Mucosa of rectum (tissue), 2 donors: ENCODE data around the gene GPX8.

Experiments used
- H3K27ac ChIP-seq, 2 donors: one replicate each; pipeline ENCODE4 v1.7.0; 2013; ENCODE audit warnings: inconsistent platforms in 2 of 2, low read depth in 2 of 2, low read length in 2 of 2
- H3K27me3 ChIP-seq, 2 donors: one replicate each; pipeline ENCODE4 v1.7.0; 2013; ENCODE audit warnings: low read length in 2 of 2; ENCODE audit not compliant: control insufficient read depth in 2 of 2, insufficient read depth in 2 of 2
- H3K36me3 ChIP-seq, 2 donors: one replicate each; pipeline ENCODE4 v1.7.0; 2013; ENCODE audit warnings: low read length in 2 of 2; ENCODE audit not compliant: control insufficient read depth in 2 of 2, insufficient read depth in 2 of 2
- H3K4me1 ChIP-seq, 2 donors: one replicate each; pipeline ENCODE4 v1.7.0; 2013; ENCODE audit warnings: low read length in 2 of 2, mild to moderate bottlenecking in 1 of 2; ENCODE audit not compliant: control insufficient read depth in 2 of 2, insufficient read depth in 2 of 2
- H3K4me3 ChIP-seq, 2 donors: one replicate each; pipeline ENCODE4 v1.7.0; 2013; ENCODE audit warnings: low read length in 2 of 2
- H3K9ac ChIP-seq, 2 donors: one replicate each; pipeline ENCODE4 v1.7.0; 2013; ENCODE audit warnings: low read length in 2 of 2, low read depth in 1 of 2, mild to moderate bottlenecking in 1 of 2
- H3K9me3 ChIP-seq, 2 donors: one replicate each; pipeline ENCODE4 v1.7.0; 2013; ENCODE audit warnings: low read length in 2 of 2; ENCODE audit not compliant: control insufficient read depth in 2 of 2
- donor health status: healthy.
- donor health status: Normal muscosa, but diverticular disease.

Gene GPX8

DNA sequence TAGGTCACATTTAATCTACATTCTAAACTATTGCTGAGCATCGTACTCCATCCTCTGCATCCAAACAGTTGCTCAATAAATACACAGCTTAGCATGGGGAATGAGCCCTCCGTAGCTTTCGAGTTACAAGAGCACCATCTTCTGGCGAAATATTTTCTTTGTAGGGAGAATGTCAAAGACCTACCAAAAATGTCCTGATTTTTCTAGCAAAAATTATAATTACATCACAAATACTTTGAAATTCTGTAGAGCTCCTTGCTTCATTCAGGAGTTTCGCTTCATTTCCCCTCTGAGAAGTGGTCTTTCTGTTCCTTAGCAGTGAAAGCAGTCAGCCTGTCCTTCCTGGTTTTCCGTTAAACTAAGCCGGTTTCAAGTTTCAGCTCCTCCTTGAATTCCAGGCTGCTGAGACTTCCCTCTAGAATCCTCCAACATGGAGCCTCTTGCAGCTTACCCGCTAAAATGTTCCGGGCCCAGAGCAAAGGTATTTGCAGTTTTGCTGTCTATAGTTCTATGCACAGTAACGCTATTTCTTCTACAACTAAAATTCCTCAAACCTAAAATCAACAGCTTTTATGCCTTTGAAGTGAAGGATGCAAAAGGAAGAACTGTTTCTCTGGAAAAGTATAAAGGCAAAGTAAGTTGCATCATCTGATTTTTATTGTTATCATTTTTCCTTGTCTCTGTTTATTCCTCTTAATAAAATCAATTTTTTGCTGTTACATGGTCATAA is at the start of gene GPX8:
TSS of gene GPX8 (plus strand) at position 409 of the 730 bp plus-strand sequence. CDS start at position 431, 22 bp downstream.
- Histone ChIP-seq H3K9me3 (no peaks in the 10 kb centered on the region), H3K4me3 (peak within 1 kb of the TSS; percentile 31 to 71), H3K36me3 (no peaks in the 10 kb centered on the region), H3K4me1 (no peaks in the 10 kb centered on the region), H3K9ac (peak within 1 kb of the TSS in 1 of 2 donors; percentile 43), H3K27me3 (no peaks in the 10 kb centered on the region), H3K27ac (peak within 1 kb of the TSS in 1 of 2 donors; percentile 57)

GRCh38 chr5:55110217-55110616 is 49.8 kb upstream of the GPX8 start:
- no peaks in the 10 kb centered on the region for H3K4me1 ChIP-seq
- no peak overlapping the region for H3K4me3 ChIP-seq
- no peaks in the 10 kb centered on the region for H3K27me3 ChIP-seq
- H3K27ac ChIP-seq: no peak overlapping the region
- no peaks in the 10 kb centered on the region for H3K9me3 ChIP-seq
- no peaks in the 10 kb centered on the region for H3K36me3 ChIP-seq
- no peak overlapping the region for H3K9ac ChIP-seq

- Histone ChIP-seq H3K4me3 (no peak overlapping the region), H3K4me1 (no peaks in the 10 kb centered on the region), H3K27me3 (no peaks in the 10 kb centered on the region), H3K36me3 (no peaks in the 10 kb centered on the region), H3K9ac (no peak overlapping the region), H3K9me3 (no peaks in the 10 kb centered on the region), H3K27ac (no peak overlapping the region)
Measured at GRCh38 chr5:55113327-55113726, 46.6 kb upstream of the GPX8 start.

GRCh38 chr5:55114061-55114460 is 45.9 kb upstream of the GPX8 start:
- H3K27ac ChIP-seq: no peak overlapping the region
- H3K36me3 ChIP-seq: no peaks in the 10 kb centered on the region
- H3K4me1 ChIP-seq: no peaks in the 10 kb centered on the region
- no peaks in the 10 kb centered on the region for H3K9me3 ChIP-seq
- no peak overlapping the region for H3K9ac ChIP-seq
- no peaks in the 10 kb centered on the region for H3K27me3 ChIP-seq
- H3K4me3 ChIP-seq: no peak overlapping the region

GRCh38 chr5:55123365-55123764 is 36.6 kb upstream of the GPX8 start:
- H3K9me3 ChIP-seq: no peaks in the 10 kb centered on the region
- H3K9ac ChIP-seq: no peak overlapping the region
- no peaks in the 10 kb centered on the region for H3K36me3 ChIP-seq
- H3K27me3 ChIP-seq: no peaks in the 10 kb centered on the region
- no peaks in the 10 kb centered on the region for H3K4me1 ChIP-seq
- no peak overlapping the region for H3K4me3 ChIP-seq
- H3K27ac ChIP-seq: no peak overlapping the region

DNA sequence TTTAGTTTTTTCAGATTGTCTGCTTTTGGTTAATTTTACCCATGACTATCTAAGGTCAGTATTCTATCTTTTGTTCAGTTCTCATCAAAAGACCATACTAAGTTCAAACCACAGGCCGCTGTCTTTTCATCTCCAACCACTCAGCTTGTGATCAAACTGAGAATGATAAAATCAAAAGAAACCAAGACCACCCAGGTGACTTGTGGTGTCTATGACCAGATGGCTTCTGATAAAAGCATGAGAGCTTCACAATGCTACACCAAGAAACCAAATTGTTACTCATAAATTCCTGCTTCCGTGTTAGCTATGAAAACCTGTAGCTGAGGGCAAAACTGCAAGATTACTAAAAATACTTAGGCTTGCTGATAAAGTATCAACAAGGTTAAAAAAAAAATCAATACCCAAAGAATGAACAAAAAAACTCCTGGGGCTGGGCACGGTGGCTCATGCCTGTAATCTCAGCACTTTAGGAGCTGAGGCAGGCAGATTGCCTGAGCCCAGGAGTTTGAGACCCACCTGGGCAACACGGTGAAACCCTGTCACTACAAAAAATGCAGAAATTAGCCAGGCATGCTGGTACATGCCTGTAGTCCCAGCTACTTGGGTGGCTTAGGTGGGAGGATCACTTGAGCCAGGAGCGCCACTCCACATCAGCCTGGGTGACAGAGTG is 25.8 kb upstream of the GPX8 start:
- Histone ChIP-seq H3K9me3 (no peaks in the 10 kb centered on the region), H3K27ac (no peak overlapping the region), H3K9ac (no peak overlapping the region), H3K4me1 (no peaks in the 10 kb centered on the region), H3K4me3 (no peak overlapping the region), H3K36me3 (no peaks in the 10 kb centered on the region), H3K27me3 (peaks cover 0 to 3% of the 10 kb centered on the region in 2 donors)

DNA sequence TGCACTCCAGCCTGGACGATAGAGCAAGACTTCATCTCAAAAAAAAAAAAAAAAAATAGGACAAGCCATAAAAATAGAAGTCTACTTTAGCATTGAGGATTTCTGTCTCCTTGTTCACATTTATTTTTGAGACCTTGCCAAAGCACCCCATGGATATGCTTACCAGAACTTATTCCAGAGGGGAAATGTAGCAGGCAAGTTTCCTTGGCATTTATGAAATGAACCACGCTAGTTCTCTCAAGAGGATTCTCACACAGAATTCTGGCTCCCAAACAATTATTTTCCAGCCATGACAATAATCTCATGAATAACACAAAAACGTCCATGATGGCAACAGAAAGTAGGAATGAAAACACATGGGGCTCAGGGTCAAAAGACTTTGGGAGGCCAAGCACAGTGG is 23.4 kb upstream of the GPX8 start:
- Histone ChIP-seq H3K36me3 (no peaks in the 10 kb centered on the region), H3K27me3 (peaks cover 3 to 6% of the 10 kb centered on the region in 2 donors), H3K9me3 (no peaks in the 10 kb centered on the region), H3K4me1 (no peaks in the 10 kb centered on the region), H3K9ac (no peak overlapping the region), H3K4me3 (no peak overlapping the region), H3K27ac (no peak overlapping the region)

DNA sequence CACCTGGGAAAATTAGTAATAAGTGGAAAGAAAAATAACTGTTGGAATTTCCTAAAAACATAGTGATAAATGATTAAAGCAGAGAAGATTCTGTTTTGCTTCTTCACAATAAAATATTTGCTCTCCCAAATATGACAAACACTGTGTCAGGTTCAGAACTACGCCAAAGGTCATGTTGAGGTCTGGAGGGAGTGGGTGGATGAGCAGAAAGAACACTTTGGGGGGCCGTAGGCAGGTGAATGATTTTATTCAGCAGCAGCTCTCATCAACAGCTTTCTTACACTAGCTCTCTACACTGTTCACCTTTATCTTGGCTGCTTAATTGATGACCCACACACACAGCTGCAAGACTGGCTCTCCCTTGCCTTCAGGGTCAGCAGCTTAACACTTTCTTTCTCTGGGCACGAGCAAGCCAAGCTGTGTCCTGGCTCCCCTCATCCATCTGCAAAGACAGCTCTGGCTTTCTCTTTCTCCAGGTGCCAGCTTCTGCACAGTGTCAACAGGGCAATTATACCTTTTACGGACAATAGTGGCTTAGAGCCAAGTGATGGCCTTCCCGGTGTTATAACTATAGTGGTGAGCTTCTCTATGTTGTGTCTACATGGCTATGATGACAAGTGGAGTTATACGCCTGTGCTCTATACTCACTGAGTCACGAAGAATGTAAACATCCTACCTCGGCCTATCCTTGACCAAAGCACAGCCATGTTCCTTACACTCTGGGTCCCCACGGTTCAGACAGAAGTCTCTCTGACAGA is 18.9 kb upstream of the GPX8 start:
- Histone ChIP-seq H3K9me3 (no peaks in the 10 kb centered on the region), H3K27ac (no peak overlapping the region), H3K4me3 (no peak overlapping the region)

DNA sequence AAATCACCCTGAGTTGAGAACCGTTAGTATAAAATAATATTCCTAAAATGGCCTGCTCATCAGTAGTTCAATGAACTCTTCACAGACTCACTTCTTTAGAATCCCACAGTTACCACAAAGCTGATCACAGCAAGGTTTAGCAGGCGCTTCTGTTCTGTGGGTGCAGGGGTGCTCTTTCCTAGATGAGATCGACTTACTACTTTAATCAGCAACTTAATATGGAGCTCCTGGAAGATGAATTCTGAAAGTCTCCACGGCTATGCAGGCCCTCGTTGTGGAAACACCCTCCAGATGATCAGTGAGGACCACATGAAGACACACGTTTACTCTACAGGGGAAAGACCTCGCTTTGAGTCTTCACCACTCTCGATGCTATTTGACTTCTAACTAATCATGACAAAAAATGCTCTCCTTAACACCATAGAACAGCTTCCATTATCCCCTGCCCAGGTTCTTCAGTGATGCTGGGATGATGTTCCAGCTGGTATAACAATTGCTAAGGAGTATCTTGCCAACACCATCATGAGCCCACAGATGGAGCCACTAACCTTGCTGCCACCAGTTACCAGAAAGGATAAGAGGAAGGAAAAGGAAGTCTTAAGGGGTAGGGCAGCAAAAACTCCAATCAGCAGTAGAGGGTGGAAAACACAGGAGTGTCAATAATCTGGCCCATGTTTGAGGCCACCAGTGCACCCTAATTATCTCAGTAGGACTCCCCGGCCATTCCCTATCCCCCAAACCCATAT is 17.9 kb upstream of the GPX8 start:
- no peak overlapping the region for H3K9ac ChIP-seq
- H3K27ac ChIP-seq: no peak overlapping the region
- peaks cover 0 to 7% of the 10 kb centered on the region in 2 donors for H3K27me3 ChIP-seq
- H3K4me1 ChIP-seq: peaks cover 0 to 2% of the 10 kb centered on the region in 2 donors
- H3K36me3 ChIP-seq: no peaks in the 10 kb centered on the region
- H3K9me3 ChIP-seq: no peaks in the 10 kb centered on the region
- no peak overlapping the region for H3K4me3 ChIP-seq

More for the DNA sequence above, 18.9 kb upstream of the GPX8 start:
- peaks cover 0 to 7% of the 10 kb centered on the region in 2 donors for H3K27me3 ChIP-seq
- no peaks in the 10 kb centered on the region for H3K4me1 ChIP-seq
- no peaks in the 10 kb centered on the region for H3K36me3 ChIP-seq
- no peak overlapping the region for H3K9ac ChIP-seq
